HCT116 (cell line): ENCODE measurements around the gene BCL11B. TPM values are rescaled to one million over a fixed set of nuclear protein-coding genes. Genes with fewer than 3 reads are reported as not detected.

Experiments
- ATAC-seq: fragments of 200-7000 bp; cut with Tn5 transposase; 2 replicates; pipeline ENCODE4 v1.9.1; 2020; ENCODE audit warnings: mild to moderate bottlenecking, moderate library complexity
- BruUV-seq: library from RNA; stranded (reverse); fragments of 400-500 nt; replicated peaks from 2 replicates; lab custom pipeline; 2021; lab: Mats Ljungman, UMichigan
- CTCF ChIA-PET: fragments of 300-600 bp; sonication (Branson Sonifier 250); formaldehyde crosslinking; loops from one replicate; lab custom pipeline; 2021; ENCODE audit warnings: antibody characterized with exemption; lab: Charles Lee
- POLR2A ChIA-PET: fragments of 300-600, 350-600 bp; sonication (Branson Sonifier 250); formaldehyde crosslinking; loops from one replicate; lab custom pipeline; 2021; ENCODE audit warnings: antibody characterized with exemption; lab: Charles Lee
- RAD21 ChIA-PET, 2 experiments: fragments of 300-600 bp; sonication (Branson Sonifier 250); formaldehyde crosslinking; loops; one replicate each; lab custom pipeline; 2023; ENCODE audit warnings: low total read pairs in 2 of 2; ENCODE audit not compliant: uncharacterized antibody in 2 of 2, unreplicated experiment in 2 of 2, low non-redundant PET in 1 of 2; lab: Charles Lee
- DNase-seq: peaks from one replicate; pipeline ENCODE4 v3.0.0-alpha.2; 2010; ENCODE audit warnings: low read depth, low spot score
- H2AFZ ChIP-seq: fragments of 200-600 bp; shearing (Covaris generic), sonication (generic); 2 replicates; pipeline ENCODE4 v1.6.1; 2017; ENCODE audit warnings: low read depth, mixed run types, mixed read lengths, antibody characterized with exemption, low read length; ENCODE audit not compliant: poor library complexity, severe bottlenecking
- H3K27ac ChIP-seq: 2 replicates; pipeline ENCODE4 v1.5.1; 2012; ENCODE audit warnings: low read depth, low read length
- H3K27me3 ChIP-seq: fragments of 200-600 bp; sonication (generic); 2 replicates; pipeline ENCODE4 v1.6.1; 2016; ENCODE audit warnings: mixed run types, low read length, mixed read lengths; ENCODE audit not compliant: insufficient read depth
- H3K36me3 ChIP-seq, 2 experiments: fragments of 200-500 bp in 1 of 2; fragments of 200-600 bp in 1 of 2; sonication (Bioruptor generic) in 1 of 2; sonication (generic) in 1 of 2; 2 replicates each; pipeline versions ENCODE4 v1.5.1 to v1.6.1; 2014 to 2016; ENCODE audit warnings: low read length in 2 of 2, inconsistent platforms in 1 of 2, mixed read lengths in 1 of 2, mixed run types in 1 of 2; ENCODE audit not compliant: insufficient read depth in 2 of 2, control insufficient read depth in 1 of 2
- H3K4me1 ChIP-seq, 2 experiments: fragments of 200-600 bp in 1 of 2; sonication (generic) in 1 of 2; 2 replicates each; pipeline versions ENCODE4 v1.5.1 to v1.6.1; 2012 to 2017; ENCODE audit warnings: low read length in 2 of 2, inconsistent platforms in 1 of 2, mild to moderate bottlenecking in 1 of 2, mixed read lengths in 1 of 2, mixed run types in 1 of 2, moderate library complexity in 1 of 2; ENCODE audit not compliant: insufficient read depth in 2 of 2, control insufficient read depth in 1 of 2
- H3K4me2 ChIP-seq: fragments of 200-600 bp; sonication (generic); 2 replicates; pipeline ENCODE4 v1.6.1; 2017; ENCODE audit warnings: mixed run types, low read length, mixed read lengths
- H3K4me3 ChIP-seq, 2 experiments: fragments of 200-600 bp in 1 of 2; sonication (generic) in 1 of 2; replicated peaks in 1 of 2; 2 replicates each; pipeline ENCODE4 v1.5.1; 2011 to 2016; ENCODE audit warnings: low read length in 2 of 2, control low read depth in 1 of 2, low read depth in 1 of 2, mild to moderate bottlenecking in 1 of 2, mixed read lengths in 1 of 2, mixed run types in 1 of 2
- H3K79me2 ChIP-seq: fragments of 200-600 bp; sonication (generic); 2 replicates; pipeline ENCODE4 v1.6.1; 2017; ENCODE audit warnings: mild to moderate bottlenecking, mixed run types, low read length, moderate library complexity, mixed read lengths; ENCODE audit not compliant: insufficient read depth
- H3K9ac ChIP-seq: fragments of 200-600 bp; sonication (generic); 2 replicates; pipeline ENCODE4 v1.6.1; 2016; ENCODE audit warnings: low read length, mixed read lengths
- H3K9me2 ChIP-seq: fragments of 200-600 bp; sonication (generic), shearing (Covaris generic); 2 replicates; pipeline ENCODE4 v1.6.1; 2017; ENCODE audit warnings: mixed run types, mild to moderate bottlenecking, moderate library complexity; ENCODE audit not compliant: insufficient read depth
- H3K9me3 ChIP-seq, 2 experiments: fragments of 200-500 bp in 1 of 2; fragments of 200-600 bp in 1 of 2; sonication (Bioruptor generic) in 1 of 2; sonication (generic) in 1 of 2; 2 replicates each; pipeline ENCODE4 v1.6.1; 2014 to 2017; ENCODE audit warnings: low read length in 2 of 2, mixed read lengths in 2 of 2, inconsistent platforms in 1 of 2, low read depth in 1 of 2, mild to moderate bottlenecking in 1 of 2, mixed run types in 1 of 2, moderate library complexity in 1 of 2; ENCODE audit not compliant: control insufficient read depth in 1 of 2, insufficient read depth in 1 of 2
- H4K20me1 ChIP-seq: fragments of 200-600 bp; sonication (generic), shearing (Covaris generic); 2 replicates; pipeline ENCODE4 v1.6.1; 2017; ENCODE audit warnings: mixed run types, mild to moderate bottlenecking, moderate library complexity; ENCODE audit not compliant: insufficient read depth
- ATF3 ChIP-seq: IDR thresholded peaks from 2 replicates; pipeline ENCODE4 v1.6.1; 2012
- CBX3 ChIP-seq: IDR thresholded peaks from 2 replicates; pipeline ENCODE4 v1.6.1; 2012; ENCODE audit warnings: low read depth
- EGR1 ChIP-seq: IDR thresholded peaks from 2 replicates; pipeline ENCODE4 v1.6.1; 2012; ENCODE audit warnings: low read depth
- ELF1 ChIP-seq: IDR thresholded peaks from 2 replicates; pipeline ENCODE4 v1.6.1; 2012; ENCODE audit warnings: low read depth, borderline replicate concordance
- POLR2A ChIP-seq: IDR thresholded peaks from 2 replicates; pipeline ENCODE4 v1.7.0; 2011; ENCODE audit warnings: borderline replicate concordance; ENCODE audit not compliant: insufficient read depth, insufficient read length; ENCODE audit errors: extremely low read depth
- POLR2AphosphoS5 ChIP-seq: IDR thresholded peaks from 2 replicates; pipeline ENCODE4 v1.6.1; 2011; ENCODE audit warnings: mild to moderate bottlenecking, low read depth, low read length, moderate library complexity
- SIN3A ChIP-seq: IDR thresholded peaks from 2 replicates; pipeline ENCODE4 v1.6.1; 2012; ENCODE audit warnings: low read depth
- SP1 ChIP-seq: IDR thresholded peaks from 2 replicates; pipeline ENCODE4 v1.6.1; 2012; ENCODE audit warnings: low read depth
- TCF7L2 ChIP-seq: IDR thresholded peaks from 2 replicates; pipeline ENCODE4 v1.7.0; 2011; ENCODE audit warnings: borderline replicate concordance, inconsistent platforms; ENCODE audit not compliant: insufficient read depth, insufficient read length; ENCODE audit errors: extremely low read depth
- YY1 ChIP-seq: IDR thresholded peaks from 2 replicates; pipeline ENCODE4 v1.6.1; 2011; ENCODE audit warnings: low read length, low read depth, moderate library complexity, mild to moderate bottlenecking; ENCODE audit not compliant: insufficient replicate concordance; ENCODE audit errors: extremely low read depth
- ZFX ChIP-seq: fragments of 450-650 bp; IDR thresholded peaks from 2 replicates; pipeline ENCODE4 v1.6.1; 2017
- intact Hi-C: fragments of 100-400 bp; cut with micrococcal nuclease; formaldehyde crosslinking; loops from 2 replicates; pipeline ENCODE4 v1.10.0; 2022
- total RNA-seq: library from RNA; stranded (reverse); gene quantifications from one replicate; pipeline ENCODE4 v1.2.1, GENCODE V29; 2021; ENCODE audit not compliant: unreplicated experiment
- TF ChIP-seq, protein P1 (sequence below): IDR thresholded peaks from 2 replicates; pipeline ENCODE4 v1.6.1; 2012; ENCODE audit warnings: low read depth
- TF ChIP-seq, protein P2 (sequence below): IDR thresholded peaks from 2 replicates; pipeline ENCODE4 v1.6.1; 2011; ENCODE audit warnings: mild to moderate bottlenecking, low read length, moderate library complexity; ENCODE audit not compliant: insufficient replicate concordance; ENCODE audit errors: extremely low read depth

The BCL11B gene
- total RNA-seq, 1 experiment from 2014 or later: 1.1 TPM

- TF ChIP-seq ELF1 (no peak), ZFX (no peak)
These were observed 97.2 kb downstream of the BCL11B start (continued) for GRCh38 chr14:99174770-99175319.

- POLR2A ChIA-PET: no interaction called here
- Histone ChIP-seq H3K9ac (no peak overlapping the region), H3K36me3 (no peaks in the 10 kb centered on the region)
These were observed 97.8 kb downstream of the BCL11B start for GRCh38 chr14:99174081-99174769.

More at GRCh38 chr14:99174081-99174769, 97.8 kb downstream of the BCL11B start:
- no peak for TF ChIP-seq POLR2A
- no peak for TF ChIP-seq CBX3
- TF ChIP-seq, protein P1, sequence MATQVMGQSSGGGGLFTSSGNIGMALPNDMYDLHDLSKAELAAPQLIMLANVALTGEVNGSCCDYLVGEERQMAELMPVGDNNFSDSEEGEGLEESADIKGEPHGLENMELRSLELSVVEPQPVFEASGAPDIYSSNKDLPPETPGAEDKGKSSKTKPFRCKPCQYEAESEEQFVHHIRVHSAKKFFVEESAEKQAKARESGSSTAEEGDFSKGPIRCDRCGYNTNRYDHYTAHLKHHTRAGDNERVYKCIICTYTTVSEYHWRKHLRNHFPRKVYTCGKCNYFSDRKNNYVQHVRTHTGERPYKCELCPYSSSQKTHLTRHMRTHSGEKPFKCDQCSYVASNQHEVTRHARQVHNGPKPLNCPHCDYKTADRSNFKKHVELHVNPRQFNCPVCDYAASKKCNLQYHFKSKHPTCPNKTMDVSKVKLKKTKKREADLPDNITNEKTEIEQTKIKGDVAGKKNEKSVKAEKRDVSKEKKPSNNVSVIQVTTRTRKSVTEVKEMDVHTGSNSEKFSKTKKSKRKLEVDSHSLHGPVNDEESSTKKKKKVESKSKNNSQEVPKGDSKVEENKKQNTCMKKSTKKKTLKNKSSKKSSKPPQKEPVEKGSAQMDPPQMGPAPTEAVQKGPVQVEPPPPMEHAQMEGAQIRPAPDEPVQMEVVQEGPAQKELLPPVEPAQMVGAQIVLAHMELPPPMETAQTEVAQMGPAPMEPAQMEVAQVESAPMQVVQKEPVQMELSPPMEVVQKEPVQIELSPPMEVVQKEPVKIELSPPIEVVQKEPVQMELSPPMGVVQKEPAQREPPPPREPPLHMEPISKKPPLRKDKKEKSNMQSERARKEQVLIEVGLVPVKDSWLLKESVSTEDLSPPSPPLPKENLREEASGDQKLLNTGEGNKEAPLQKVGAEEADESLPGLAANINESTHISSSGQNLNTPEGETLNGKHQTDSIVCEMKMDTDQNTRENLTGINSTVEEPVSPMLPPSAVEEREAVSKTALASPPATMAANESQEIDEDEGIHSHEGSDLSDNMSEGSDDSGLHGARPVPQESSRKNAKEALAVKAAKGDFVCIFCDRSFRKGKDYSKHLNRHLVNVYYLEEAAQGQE: no peak
- TF ChIP-seq, protein P2, sequence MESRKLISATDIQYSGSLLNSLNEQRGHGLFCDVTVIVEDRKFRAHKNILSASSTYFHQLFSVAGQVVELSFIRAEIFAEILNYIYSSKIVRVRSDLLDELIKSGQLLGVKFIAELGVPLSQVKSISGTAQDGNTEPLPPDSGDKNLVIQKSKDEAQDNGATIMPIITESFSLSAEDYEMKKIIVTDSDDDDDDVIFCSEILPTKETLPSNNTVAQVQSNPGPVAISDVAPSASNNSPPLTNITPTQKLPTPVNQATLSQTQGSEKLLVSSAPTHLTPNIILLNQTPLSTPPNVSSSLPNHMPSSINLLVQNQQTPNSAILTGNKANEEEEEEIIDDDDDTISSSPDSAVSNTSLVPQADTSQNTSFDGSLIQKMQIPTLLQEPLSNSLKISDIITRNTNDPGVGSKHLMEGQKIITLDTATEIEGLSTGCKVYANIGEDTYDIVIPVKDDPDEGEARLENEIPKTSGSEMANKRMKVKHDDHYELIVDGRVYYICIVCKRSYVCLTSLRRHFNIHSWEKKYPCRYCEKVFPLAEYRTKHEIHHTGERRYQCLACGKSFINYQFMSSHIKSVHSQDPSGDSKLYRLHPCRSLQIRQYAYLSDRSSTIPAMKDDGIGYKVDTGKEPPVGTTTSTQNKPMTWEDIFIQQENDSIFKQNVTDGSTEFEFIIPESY: no peak
- no peak for TF ChIP-seq POLR2AphosphoS5
- TF ChIP-seq ELF1: no peak
- no peak for TF ChIP-seq YY1
- no peak for TF ChIP-seq ATF3
- TF ChIP-seq SIN3A: no peak
- TF ChIP-seq TCF7L2: no peak
- TF ChIP-seq SP1: no peak
- no peak for TF ChIP-seq EGR1
- no peaks in the 10 kb centered on the region for H3K79me2 ChIP-seq
- 0 out of 2 replicates have a peak, but pooled peaks cover 3% of the 10 kb centered on the region for H3K27me3 ChIP-seq
- no peaks in the 10 kb centered on the region for H3K4me1 ChIP-seq
- no peak overlapping the region for H3K27ac ChIP-seq
- intact Hi-C loops: no loop called here
- no TSS peak for BruUV-seq
- no peaks in the 10 kb centered on the region for H3K9me3 ChIP-seq
- no peak overlapping the region for H3K4me2 ChIP-seq
- no peaks in the 10 kb centered on the region for H4K20me1 ChIP-seq
- no peak for DNase-seq
- ChIA-PET CTCF (no interaction called here), RAD21 (no interaction called here)
- no peak overlapping the region for H2AFZ ChIP-seq
- H3K9me2 ChIP-seq: no peaks in the 10 kb centered on the region
- no peak for ATAC-seq
- no peak overlapping the region for H3K4me3 ChIP-seq
